ENCODE results near the gene LRP2. TPM values are rescaled to one million over a fixed set of nuclear protein-coding genes. Genes with fewer than 3 reads are reported as not detected.
A peak's percentile ranks its signal among the peaks of the same experiment; 100 is the strongest.
"Not testable (repeated sequence)": the region's sequence is repeated elsewhere in the genome, so short reads cannot be mapped to it uniquely, and the experiment has no call there.

LRP2 gene
- total RNA-seq, 1 donor from 2014 or later: 0.14 TPM

- intact Hi-C loops (cut with DNase I): loop anchor here (5.0 kb wide), 1 partner anchor 182 kb away; no protein-coding TSS in a partner anchor
- no peak for DNase-seq (ENCODE audit: missing footprints)
- no peak for ATAC-seq
These were observed 218.3 kb downstream of the LRP2 start for GRCh38 chr2:169143998-169144397.

DNA sequence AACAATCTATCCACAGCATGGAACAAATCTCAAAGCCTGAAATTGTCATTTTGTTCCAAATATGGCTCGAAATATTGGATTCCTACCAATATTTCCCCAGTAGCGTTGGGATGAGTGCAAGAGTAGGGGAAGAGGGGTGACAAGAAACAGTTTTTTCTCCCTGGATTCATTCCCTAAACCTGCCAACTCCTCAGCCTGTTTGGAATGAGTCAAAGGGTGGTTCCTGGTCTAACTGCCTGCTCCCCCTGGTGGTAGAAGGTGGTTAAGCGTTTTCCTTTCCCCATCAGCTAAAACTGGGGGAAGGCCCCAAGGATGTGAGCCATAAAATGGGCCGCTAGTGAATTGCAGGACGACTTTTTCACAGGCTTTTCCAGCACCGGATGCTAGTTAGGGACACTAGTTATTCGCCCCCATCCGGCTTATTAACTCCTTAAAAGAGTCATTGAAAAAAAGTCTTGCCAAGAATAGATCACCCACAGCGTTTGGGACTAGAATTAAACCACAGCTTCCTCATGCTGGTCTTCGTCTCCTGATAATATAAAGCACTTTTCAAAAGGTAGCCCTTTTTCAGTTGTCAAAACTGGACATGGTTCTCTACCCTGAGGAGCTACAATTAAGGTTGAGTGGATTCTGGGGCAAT lies 220.5 kb downstream of the LRP2 start:
- DNase-seq (ENCODE audit: missing footprints) (no peak), ATAC-seq (peak; percentile 54)

GRCh38 chr2:169139993-169140767 lies 222.2 kb downstream of the LRP2 start:
- ATAC-seq: no peak
- DNase-seq (ENCODE audit: missing footprints): no peak
- intact Hi-C loops (cut with DNase I): loop anchor here (2.0 to 5.0 kb wide), 2 partner anchors 29 to 178 kb away; no protein-coding TSS in a partner anchor

More for the DNA sequence above, 220.5 kb downstream of the LRP2 start:
- intact Hi-C loops (cut with DNase I): loop anchor here (2.0 to 5.0 kb wide), 2 partner anchors 31 to 180 kb away; no protein-coding TSS in a partner anchor

GRCh38 chr2:169139145-169139544 lies 223.2 kb downstream of the LRP2 start:
- intact Hi-C loops (cut with DNase I): no loop called here
- ATAC-seq (no peak), DNase-seq (ENCODE audit: missing footprints) (no peak)

GRCh38 chr2:169137924-169138323 lies 224.4 kb downstream of the LRP2 start:
- no peak for ATAC-seq
- no peak for DNase-seq (ENCODE audit: missing footprints)
- intact Hi-C loops (cut with DNase I): no loop called here

DNA sequence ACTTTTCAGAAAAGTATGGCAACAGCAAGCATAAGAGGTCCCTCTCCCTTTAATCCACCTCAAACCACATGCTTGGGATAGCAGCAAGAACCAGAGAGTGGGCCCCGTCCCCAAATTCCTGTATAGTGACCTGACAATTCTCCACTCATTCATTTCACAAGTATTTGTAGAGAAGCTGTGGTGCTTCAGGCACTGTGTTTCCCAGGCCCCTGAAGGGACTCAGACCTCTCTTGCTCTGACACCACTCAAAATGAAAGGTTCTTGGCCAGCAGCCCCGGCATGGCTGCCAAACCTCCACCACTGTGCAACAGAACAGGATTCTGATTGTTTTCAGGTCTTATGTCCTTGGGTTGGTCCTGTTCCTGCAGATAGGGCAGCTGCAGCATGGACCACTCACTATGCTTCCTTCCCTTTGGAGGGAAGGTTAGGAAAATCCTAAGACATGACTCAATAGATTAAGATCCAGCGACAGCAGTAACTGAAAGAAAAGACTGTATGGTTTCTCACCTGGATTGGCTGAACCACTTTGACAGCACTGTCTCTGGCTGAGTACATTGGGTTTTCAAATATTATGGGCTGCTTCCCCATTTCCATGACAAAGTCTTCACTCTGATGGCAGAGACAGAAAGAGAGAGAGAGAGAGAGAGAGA lies 225.3 kb downstream of the LRP2 start:
- ATAC-seq (peak; percentile 80), DNase-seq (ENCODE audit: missing footprints) (peak; percentile 56)
- intact Hi-C loops (cut with DNase I): no loop called here

DNA sequence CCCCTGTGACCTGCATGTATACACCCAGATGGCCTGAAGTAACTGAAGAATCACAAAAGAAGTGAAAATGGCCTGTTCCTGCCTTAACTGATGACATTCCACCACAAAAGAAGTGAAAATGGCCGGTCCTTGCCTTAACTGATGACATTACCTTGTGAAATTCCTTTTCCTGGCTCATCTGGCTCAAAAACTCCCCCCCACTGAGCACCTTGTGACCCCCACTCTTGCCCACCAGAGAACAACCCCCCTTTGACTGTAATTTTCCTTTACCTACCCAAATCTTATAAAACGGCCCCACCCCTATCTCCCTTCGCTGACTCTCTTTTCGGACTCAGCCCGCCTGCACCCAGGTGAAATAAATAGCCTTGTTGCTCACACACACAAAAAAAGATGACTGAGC lies 225.9 kb downstream of the LRP2 start:
- DNase-seq (ENCODE audit: missing footprints); intact Hi-C loops (cut with DNase I); ATAC-seq: not testable (repeated sequence)

DNA sequence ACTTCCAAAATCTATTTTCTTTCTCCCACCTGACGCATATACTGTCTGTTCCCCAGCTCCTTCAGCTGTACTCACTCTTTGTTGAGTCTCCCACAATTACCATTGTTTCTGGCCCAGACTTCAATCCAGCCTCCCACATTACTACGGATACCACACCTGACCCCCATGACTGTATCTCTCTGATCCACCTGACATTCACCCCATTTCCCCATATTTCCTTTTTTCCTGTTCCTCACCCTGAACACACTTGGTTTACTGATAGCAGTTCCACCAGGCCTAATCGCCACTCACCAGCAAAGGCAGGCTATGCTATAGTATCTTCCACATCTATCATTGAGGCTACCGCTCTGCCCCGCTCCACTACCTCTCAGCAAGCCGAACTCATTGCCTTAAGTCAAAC lies 228.1 kb downstream of the LRP2 start:
- ATAC-seq; intact Hi-C loops (cut with DNase I); DNase-seq (ENCODE audit: missing footprints): not testable (repeated sequence)

DNA sequence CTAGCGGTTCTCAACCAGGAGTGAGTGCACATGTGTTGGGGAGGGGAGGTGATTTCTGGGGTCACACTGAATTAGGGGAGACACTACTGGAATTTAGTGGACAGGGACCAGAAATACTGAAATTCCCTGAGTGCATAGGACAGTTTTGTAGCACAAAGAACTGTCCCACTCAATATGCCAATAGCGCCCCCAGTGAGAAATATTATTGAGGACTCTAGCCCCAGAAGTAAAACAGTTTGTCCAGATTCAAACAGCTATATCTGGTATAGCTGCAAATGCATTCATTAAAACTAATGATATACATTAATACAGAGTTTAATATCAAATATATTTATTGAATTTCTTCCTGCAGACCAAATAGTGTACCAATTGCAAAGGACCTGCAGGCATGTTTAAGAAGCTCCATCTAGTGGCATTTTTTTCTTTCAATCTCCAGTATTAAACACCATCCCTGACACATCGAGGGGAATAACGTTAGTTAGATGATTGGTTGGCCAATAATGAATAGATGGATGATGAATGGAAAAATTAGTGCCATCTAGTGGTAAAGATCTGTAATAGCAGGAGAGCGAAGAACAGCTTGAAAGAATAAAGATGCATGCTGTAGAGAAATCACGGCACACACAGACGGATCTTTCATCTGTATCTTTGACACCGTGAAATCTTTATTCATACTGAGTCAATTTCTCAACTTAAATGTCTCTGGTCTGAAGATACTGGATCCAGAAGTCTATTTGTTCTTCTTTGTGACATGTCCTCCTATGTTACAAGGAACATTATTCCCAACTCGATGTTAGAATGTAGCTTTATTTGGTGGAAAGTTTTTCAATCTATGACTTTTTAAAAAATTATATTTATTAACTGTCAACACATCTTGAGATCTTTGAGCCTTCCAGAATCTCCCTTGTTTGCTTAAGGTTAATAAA lies 230.5 kb downstream of the LRP2 start:
- ATAC-seq (no peak), DNase-seq (ENCODE audit: missing footprints) (no peak)
- intact Hi-C loops (cut with DNase I): no loop called here

DNA sequence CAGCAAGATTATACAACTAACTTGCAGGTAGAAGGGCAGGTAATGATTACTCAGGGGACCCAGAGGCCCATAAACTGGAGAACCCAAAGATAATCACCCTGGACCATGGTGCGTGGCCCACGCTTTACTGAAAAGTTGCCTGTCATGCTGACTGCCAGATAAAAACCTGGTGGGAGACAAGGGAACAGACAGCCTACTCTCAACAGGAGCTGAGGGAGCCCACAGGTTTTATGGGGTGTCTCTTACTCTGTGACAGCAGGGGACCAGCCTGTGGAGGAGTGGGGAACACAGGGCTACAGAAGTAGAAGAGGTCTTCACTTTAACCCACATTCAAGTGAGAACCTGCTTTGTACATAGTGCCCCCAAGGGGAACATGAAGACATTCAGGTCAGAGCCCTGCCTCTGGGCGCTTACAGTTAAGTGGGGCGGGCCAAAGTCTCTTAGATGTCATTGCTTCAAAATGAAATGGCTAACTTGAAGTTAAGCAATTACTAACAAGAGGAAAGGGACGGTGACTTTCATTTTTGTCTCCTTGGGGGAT lies 232.6 kb downstream of the LRP2 start:
- ATAC-seq (no peak), DNase-seq (ENCODE audit: missing footprints) (no peak)
- intact Hi-C loops (cut with DNase I): no loop called here

DNA sequence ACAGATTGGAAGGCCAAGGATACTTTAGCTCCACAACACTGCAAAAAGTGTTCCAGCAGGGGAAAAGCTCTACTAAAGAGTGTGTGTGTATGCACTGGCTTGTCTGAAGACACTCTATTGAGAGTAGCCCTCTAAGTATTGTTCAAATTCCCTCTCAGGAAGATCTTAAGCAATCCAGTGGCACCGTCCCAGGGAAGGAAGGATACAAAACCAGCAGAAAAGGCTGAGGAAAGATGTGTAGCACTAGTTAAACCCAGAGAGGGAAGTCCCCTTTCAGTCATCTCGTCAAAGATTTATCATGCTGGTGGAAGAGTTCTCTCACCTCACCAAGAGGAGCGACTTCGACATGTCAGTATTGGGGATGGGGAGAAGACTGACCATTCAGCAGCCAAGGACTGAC lies 242.5 kb downstream of the LRP2 start:
- intact Hi-C loops (cut with DNase I): no loop called here
- no peak for ATAC-seq
- no peak for DNase-seq (ENCODE audit: missing footprints)

- no peak for DNase-seq (ENCODE audit: missing footprints)
- ATAC-seq: no peak
- intact Hi-C loops (cut with DNase I): no loop called here
These were observed 243.1 kb downstream of the LRP2 start for GRCh38 chr2:169119123-169119760.

GRCh38 chr2:169118060-169118459 lies 244.3 kb downstream of the LRP2 start:
- ATAC-seq: peak; percentile 57
- intact Hi-C loops (cut with DNase I): no loop called here

DNA sequence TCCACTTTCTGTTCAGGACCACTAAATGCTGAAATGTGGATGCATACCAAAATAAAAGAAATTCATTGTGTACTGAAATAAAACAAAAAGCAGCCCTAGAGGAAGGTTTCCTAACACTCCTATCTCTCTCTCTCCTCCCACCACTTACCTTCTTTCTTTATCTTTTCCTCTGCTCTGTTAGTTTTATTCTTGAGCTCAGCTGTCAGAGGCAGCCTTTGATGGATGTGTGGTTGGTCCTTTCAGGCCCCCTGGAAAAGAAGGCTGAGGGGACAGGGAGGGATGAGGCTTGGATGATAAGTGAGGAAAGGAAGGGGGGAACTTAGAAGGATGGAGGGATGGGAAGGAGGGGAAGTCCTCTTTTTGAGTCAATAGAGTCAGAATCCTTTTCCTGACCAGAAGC lies 245.3 kb downstream of the LRP2 start:
- ATAC-seq: no peak
- intact Hi-C loops (cut with DNase I): no loop called here
- no peak for DNase-seq (ENCODE audit: missing footprints)

More at GRCh38 chr2:169118060-169118459, 244.3 kb downstream of the LRP2 start:
- DNase-seq (ENCODE audit: missing footprints): no peak

GRCh38 chr2:169116327-169116726 lies 246.0 kb downstream of the LRP2 start:
- ATAC-seq: peak; percentile 56
- no peak for DNase-seq (ENCODE audit: missing footprints)
- intact Hi-C loops (cut with DNase I): no loop called here

DNA sequence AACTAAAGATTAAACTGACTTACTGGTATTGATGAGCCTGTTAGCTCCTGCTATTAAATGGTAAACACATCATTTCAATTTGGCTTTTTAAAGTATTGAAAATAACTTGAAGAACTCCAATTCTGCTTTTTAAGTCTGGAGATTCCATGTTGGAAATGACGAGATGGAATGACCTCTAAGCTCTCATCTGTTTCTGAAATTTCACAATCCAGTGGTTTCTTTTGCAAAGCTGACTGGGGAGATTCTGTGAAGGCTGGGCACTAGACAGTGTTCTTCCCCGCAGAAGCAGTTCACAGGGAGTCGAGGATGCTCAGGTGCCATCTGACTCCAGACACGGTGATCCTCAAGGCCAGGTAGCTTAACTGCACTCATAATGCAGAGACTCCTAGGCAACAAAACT lies 248.3 kb downstream of the LRP2 start:
- intact Hi-C loops (cut with DNase I): no loop called here
- no peak for ATAC-seq
- no peak for DNase-seq (ENCODE audit: missing footprints)

DNA sequence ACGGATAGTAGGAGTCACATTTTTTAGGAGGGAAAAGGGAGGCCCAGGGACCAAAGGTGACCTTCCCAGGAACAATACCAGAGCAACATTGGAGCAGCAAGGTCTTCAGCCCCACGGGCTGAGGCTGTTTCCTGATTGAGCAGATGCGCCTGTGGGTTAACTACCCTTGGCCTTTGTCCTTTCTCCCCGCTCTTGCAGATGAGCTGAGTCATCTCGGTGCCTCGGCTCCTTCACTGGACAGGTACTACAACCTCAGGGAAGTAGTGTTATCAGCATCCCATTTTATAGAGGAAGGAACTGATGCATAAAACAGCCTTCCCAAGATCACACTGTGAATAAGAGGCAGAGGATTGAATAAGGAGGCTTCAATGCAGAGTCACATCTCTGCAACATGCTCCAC lies 249.5 kb downstream of the LRP2 start:
- intact Hi-C loops (cut with DNase I): no loop called here
- ATAC-seq: no peak
- DNase-seq (ENCODE audit: missing footprints): no peak

GRCh38 chr2:169110916-169111315 lies 251.4 kb downstream of the LRP2 start:
- no peak for ATAC-seq
- intact Hi-C loops (cut with DNase I): loop anchor here (2.0 kb wide), 2 partner anchors 30 to 112 kb away; no protein-coding TSS in a partner anchor

More at GRCh38 chr2:169110916-169111315, 251.4 kb downstream of the LRP2 start:
- DNase-seq (ENCODE audit: missing footprints): no peak
